ENCODE data around the gene THSD4. TPM values are rescaled to one million over a fixed set of nuclear protein-coding genes. Genes with fewer than 3 reads are reported as not detected.

THSD4 gene
- total RNA-seq, 6 donors from 2014 or later: 16.8 to 39.7 (median 21.7) TPM

- no peaks in the 10 kb centered on the region for H3K9me3 ChIP-seq
- TF ChIP-seq POLR2AphosphoS5 (IDR thresholded peaks at IDR 0.05) (no peak), EP300 (IDR thresholded peaks at IDR 0.05) (no peak), POLR2A (IDR thresholded peaks at IDR 0.05) (no peak), CTCF (IDR thresholded peaks at IDR 0.05) (no peak)
- no peaks in the 10 kb centered on the region for H3K27me3 ChIP-seq
- 81 to 83% methylated on average over 9 of the region's 9 CpGs for WGBS, 2 donors
- no peaks in the 10 kb centered on the region for H3K36me3 ChIP-seq
- ATAC-seq (ENCODE audit: low FRiP score in 2 of 2) (no peak), DNase-seq (no peak)
- peaks cover 9 to 19% (median 11%) of the 10 kb centered on the region in 4 donors for H3K4me1 ChIP-seq
- no peak overlapping the region for H3K4me3 ChIP-seq
- no peak overlapping the region for H3K27ac ChIP-seq
These were observed 160.5 kb downstream of the THSD4 start for GRCh38 chr15:71275566-71276335.

GRCh38 chr15:71276336-71276665, 161.0 kb downstream of the THSD4 start:
- no peak for DNase-seq
- Histone ChIP-seq H3K36me3 (no peaks in the 10 kb centered on the region), H3K27ac (no peak overlapping the region), H3K4me1 (peaks cover 9 to 19% (median 11%) of the 10 kb centered on the region in 4 donors), H3K4me3 (no peak overlapping the region), H3K27me3 (no peaks in the 10 kb centered on the region), H3K9me3 (no peaks in the 10 kb centered on the region)
- ATAC-seq (ENCODE audit: low FRiP score in 2 of 2): no peak
- TF ChIP-seq POLR2A (IDR thresholded peaks at IDR 0.05) (no peak), POLR2AphosphoS5 (IDR thresholded peaks at IDR 0.05) (no peak), CTCF (IDR thresholded peaks at IDR 0.05) (no peak), EP300 (IDR thresholded peaks at IDR 0.05) (no peak)
- 98% methylated on average over 4 of the region's 4 CpGs for WGBS, 2 donors

GRCh38 chr15:71278989-71279756, 163.9 kb downstream of the THSD4 start:
- H3K4me1 ChIP-seq: peaks cover 9 to 19% (median 11%) of the 10 kb centered on the region in 4 donors
- WGBS, 2 donors: 26 to 34% methylated on average over 11 to 15 of the region's 15 CpGs

GRCh38 chr15:71279757-71280141, 164.5 kb downstream of the THSD4 start:
- WGBS, 2 donors: 78 to 82% methylated on average over 4 of the region's 4 CpGs
- DNase-seq: no peak
- peaks cover 9 to 19% (median 11%) of the 10 kb centered on the region in 4 donors for H3K4me1 ChIP-seq
- H3K4me3 ChIP-seq: no peak overlapping the region
- no peaks in the 10 kb centered on the region for H3K27me3 ChIP-seq
- H3K9me3 ChIP-seq: no peaks in the 10 kb centered on the region
- no peak for TF ChIP-seq CTCF (IDR thresholded peaks at IDR 0.05)
- no peak for TF ChIP-seq POLR2A (IDR thresholded peaks at IDR 0.05)
- H3K36me3 ChIP-seq: no peaks in the 10 kb centered on the region
- no peak for ATAC-seq (ENCODE audit: low FRiP score in 2 of 2)
- peak overlapping the region in 2 of 4 donors; percentile 26 to 70 for H3K27ac ChIP-seq

More at GRCh38 chr15:71278989-71279756, 163.9 kb downstream of the THSD4 start:
- Histone ChIP-seq H3K4me3 (no peak overlapping the region), H3K27ac (peak overlapping the region in 3 of 4 donors; percentile 26 to 70 (median 32)), H3K36me3 (no peaks in the 10 kb centered on the region), H3K9me3 (no peaks in the 10 kb centered on the region), H3K27me3 (no peaks in the 10 kb centered on the region)
- no peak for TF ChIP-seq POLR2AphosphoS5 (IDR thresholded peaks at IDR 0.05)
- no peak for TF ChIP-seq CTCF (IDR thresholded peaks at IDR 0.05)
- TF ChIP-seq POLR2A (IDR thresholded peaks at IDR 0.05): no peak
- TF ChIP-seq EP300 (IDR thresholded peaks at IDR 0.05): peak in 1 of 4 donors; percentile 3
- DNase-seq: peak in 1 of 2 donors; percentile 68
- peak; percentile 83 to 91 for ATAC-seq (ENCODE audit: low FRiP score in 2 of 2)

Measured in upper lobe of left lung (tissue), 6 donors.